Suppressor macrophage (primary cell): ENCODE measurements around the gene LRCH2.
A peak's percentile ranks its signal among the peaks of the same experiment; 100 is the strongest.
"Not testable (repeated sequence)": the region's sequence is repeated elsewhere in the genome, so short reads cannot be mapped to it uniquely, and the experiment has no call there.

Source experiments
- DNase-seq, 4 experiments: peaks; one replicate each; pipeline ENCODE4 v3.0.0-alpha.2; 2020 to 2022

LRCH2 gene

DNA sequence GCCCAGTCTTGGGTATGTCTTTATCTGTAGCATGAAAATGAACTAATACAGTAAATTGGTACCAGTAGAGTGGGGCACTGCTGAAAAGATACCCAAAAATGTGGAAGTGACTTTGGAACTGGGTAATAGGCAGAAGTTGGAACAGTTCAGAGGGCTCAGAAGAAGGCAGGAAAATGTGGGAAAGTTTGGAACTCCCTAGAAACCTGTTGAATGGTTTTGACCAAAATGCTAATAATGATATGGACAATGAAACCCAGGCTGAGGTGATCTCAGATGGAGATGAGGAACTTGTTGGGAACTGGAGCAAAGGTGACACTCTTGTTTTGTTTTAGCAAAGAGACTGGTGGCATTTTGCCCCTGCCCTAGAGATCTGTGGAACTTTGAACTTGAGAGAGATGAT, 24.3 kb downstream of the LRCH2 start:
- not testable (repeated sequence) for DNase-seq

DNA sequence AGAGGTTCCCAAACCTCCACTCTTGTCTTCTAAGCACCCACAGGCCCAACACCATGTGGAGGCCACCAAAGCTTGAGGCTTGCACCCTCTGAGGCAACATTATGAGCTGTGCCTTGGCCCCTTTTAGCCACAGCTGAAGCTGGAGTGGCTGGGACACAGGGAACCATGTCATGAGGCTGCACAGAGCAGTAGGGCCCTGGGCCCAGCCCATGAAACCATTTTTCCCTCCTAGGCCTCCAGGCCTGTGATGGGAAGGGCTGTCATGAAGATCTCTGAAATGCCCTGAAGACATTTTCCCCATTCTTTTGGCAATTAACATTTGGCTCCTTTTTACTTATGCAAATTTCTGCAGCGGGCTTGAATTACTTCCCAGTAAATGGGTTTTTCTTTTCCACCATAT, 29.9 kb downstream of the LRCH2 start:
- no peak for DNase-seq

DNA sequence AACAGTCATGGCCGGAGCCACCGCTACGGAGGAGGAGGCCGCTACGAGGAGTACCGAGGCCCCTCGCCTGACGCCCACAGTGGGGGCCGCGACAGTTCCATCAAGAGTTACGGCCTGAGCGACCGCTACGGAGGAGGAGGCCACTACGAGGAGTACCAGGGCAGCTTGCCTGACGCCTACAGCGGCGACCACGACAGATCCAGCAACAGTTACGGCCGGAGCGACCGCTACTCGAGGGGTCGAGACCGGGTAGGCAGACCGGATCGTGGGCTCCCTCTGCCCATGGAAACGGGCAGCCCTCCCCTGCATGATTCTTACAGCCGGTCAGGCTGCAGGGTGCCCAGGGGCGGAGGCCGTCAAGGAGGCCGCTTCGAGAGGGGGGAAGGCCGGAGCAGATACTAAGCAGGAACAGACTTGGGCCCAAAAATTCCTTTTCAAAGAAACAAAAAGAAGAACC, 41.6 kb downstream of the LRCH2 start:
- no peak for DNase-seq

DNA sequence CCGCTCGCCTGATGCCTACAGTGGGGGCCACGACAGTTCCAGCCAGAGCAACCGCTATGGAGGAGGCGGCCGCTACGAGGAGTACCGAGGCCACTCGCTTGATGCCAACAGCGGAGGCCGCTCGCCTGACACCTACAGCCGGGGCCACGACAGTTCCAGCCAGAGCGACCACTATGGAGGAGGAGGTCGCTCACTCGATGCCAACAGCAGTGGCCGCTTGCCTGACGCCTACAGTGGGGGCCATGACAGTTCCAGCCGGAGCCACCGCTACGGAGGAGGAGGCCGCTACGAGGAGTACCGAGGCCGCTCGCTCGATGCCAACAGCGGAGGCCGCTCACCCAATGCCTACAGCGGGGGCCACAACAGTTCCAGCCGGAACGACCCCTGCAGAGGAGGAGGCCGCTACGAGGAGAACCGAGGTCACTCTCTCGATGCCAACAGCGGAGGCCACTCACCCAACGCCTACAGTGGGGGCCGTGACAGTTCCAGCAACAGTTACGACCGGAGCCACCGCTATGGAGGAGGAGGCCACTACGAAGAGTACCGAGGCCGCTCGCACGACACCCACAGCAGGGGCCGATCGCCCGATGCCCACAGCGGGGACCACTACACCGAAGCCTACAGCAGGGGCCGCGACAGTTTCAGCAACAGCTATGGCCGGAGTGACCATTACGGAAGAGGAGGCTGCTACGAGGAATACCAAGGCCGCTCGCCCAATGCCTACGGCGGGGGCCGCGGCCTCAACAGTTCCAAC, 42.2 kb downstream of the LRCH2 start:
- no peak for DNase-seq

DNA sequence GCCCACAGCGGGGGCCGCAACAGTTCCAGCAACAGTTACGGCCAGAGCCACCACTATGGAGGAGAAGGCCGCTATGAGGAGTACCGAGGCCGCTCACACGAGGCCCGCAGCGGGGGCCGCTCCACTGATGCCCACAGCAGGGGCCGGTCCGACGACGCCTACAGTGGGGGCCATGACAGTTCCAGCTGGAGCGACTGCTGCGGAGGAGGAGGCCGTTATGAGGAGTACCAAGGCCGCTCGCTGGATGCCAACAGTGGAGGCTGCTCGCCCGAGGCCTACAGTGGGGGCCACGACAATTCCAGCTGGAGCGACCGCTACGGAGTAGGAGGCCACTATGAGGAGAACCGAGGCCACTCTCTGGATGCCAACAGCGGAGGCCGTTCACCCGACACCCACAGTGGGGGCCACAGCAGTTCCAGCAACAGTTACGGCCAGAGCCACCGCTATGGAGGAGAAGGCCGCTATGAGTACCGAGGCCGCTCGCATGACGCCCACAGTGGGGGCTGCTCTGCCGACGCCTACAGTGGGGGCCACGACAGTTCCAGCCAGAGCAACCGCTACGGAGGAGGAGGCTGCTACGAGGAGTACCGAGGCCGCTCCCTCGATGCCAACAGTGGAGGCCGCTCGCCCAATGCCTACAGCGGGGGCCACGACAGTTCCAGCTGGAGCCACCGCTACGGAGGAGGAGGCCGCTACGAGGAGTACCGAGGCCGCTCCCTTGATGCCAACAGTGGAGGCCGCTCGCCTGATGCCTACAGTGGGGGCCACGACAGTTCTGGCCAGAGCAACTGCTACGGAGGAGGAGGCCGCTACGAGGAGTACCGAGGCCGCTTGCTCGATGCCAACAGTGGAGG, 43.0 kb downstream of the LRCH2 start:
- no peak for DNase-seq

DNA sequence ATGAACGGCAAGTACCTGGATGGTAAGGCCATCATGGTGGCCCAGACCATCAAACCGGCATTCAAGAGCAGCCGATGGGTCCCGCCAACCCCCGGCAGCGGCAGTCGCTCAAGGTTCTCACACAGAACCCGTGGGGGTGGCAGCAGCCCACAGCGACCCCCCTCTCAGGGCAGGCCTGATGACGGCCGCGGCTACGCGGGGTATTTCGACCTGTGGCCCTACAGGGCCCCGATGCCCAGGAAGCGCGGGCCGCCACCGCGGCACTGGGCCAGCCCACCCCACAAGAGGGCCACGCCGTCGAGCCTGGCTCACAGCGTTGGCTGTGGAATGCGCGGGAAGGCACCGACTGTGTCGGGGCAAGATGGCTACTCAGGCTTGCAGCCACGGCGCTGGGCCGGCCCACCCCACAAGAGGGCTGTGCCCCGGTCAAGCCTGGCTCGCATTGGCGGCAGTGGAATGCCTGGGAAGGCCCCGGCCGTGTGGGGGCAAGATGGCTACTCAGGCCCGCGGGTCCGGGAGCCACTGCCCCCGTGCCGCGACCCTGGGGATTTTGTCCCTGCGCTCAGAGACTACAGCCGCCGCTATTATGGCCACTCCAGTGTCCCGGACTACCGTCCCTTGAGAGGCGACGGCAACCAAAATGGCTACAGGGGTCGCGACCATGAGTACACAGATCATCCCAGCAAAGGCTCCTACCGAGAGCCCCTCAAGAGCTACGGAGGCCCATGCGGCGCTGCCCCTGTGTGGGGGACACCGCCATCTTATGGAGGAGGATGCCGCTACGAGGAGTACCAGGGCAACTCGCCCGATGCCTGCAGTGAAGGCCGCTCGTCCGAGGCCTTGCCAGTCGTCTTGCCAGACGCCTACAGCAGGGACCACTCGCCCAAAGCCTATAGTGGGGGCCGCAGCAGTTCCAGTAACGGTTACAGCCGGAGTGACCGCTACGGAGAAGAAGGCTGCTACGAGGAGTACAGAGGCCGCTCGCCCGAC, 44.0 kb downstream of the LRCH2 start:
- no peak for DNase-seq

DNA sequence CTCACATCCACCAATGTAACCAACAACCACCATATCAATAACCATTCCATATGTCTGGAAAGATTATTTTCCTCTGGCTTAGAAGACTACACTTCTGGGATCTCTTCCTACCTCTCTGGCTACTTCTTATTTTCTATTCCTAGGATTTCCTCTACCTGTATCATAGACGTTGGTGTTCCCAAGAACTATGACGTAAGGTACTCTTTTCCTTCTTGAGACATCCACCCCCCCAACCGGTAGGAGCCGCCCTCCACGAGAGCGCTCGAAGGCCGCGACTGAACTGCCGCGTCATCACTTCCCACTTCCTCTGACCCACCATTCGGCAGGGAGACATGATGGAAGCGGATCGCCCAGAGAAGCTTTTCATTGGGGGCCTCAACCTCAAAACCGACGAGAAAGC, 44.8 kb downstream of the LRCH2 start, which contains the start of gene RBMXL3:
RBMXL3 (plus strand) TSS at position 301 of the 400 bp plus-strand sequence; CDS start at position 333, 32 bp downstream.
- no peak for DNase-seq

DNA sequence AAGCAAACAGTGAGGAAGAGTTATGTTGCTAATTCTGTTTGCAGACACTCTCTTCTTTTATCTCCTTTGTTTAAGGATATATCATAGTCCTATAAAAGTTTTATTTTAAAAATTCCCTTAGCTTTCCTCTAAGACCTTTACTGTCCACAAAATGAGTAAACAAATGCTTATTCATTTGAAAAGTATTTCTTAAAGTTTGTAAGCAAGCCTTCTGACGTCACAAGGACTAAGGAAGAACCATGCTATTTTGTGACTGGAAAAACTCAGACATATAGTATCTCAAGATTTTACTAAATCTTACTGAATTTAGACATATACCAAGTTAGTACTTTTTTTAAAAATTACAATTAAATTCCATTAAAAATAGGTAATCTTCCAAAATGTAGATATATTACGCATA, 49.9 kb downstream of the LRCH2 start:
- DNase-seq = no peak

DNA sequence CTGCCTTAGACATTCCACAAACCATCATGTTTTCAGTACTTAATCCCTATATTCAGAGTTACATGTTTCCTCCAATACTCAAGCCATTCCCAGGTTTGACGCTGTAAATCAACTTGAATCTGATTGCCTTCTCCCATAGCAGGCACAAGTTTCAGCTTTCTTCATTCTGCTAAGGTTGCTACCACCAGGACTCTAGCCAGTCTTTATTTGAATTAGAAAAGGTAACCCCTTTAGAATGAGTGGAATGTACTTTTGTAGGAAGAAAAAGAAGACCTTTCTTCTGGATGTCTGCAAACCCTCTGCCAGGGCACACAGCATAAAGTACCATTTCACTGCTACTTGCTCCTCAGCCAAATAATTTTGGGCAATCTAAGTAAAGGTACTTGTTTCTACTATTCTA, 55.4 kb downstream of the LRCH2 start:
- no peak for DNase-seq

DNA sequence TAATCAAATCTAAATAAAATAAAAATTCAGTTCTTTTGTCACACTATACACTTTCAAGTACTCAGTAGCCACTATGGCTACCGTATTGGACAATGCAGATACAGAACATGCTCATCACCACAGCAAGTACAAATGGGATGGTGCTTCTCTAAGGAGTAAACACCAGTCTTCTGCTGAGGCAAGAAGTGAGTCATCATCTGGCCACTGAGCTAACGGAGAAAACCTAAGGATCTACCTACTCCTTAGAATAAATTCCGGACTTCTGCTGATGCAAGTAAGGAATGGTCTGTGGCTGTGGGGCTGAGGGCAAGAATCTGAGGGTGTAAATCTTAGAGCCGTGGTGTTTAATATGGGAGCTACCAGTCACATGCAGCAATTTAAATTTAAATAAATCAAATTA, 56.0 kb downstream of the LRCH2 start:
- no peak for DNase-seq

DNA sequence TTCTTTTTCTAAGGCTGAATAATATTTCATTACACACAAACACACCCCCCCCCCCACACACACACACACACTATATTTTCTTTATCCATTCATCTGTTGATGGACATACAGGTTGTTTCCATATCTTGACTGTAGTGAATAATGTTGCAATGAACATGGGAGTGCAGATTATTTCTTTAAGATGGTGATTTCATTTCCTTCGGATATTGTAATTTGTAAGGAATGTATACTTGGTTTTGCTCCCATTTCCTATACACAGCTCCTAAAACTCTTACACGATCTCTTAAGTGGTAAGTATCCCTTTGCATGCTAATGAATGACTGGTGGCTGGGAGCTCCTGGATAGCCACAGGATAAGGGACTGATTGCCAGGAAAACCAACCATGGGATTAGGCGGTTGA, 59.3 kb downstream of the LRCH2 start:
- DNase-seq = no peak

DNA sequence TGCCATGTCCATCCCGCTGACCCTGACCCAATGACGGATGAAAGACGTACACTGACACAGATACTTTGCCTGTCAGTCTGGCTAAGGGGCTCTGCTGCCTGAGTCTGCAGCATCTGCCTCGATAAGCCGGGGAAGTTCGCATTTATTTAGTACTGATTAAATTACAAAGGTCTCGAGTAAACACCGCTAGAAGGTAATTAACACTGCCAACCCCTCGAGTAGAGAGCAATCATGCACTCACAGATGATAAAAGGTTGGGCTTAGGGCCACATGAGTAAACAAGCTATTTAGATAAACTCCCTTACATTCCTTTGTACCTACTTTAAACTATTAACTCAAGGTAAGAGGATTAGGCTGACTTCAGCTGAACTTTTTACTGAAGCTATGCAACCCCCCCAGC, 60.7 kb downstream of the LRCH2 start:
- no peak for DNase-seq

DNA sequence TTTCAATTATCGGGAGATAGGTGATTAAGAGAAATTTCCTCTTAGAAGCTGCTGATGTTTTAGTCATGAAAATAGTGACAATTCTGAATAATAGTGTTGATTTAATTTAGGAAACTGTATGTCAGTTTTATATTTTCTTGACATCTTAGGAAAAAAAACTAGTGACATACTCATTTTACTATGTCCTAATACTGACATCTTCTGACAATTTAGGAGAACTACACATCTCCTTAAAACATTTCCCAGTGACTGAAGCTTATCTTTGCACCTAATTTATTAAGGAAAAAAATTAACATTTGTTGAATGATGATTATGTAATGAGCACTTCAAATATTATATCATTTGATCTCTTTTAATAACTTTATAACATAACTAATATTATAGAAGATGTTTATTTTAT, 86.7 kb downstream of the LRCH2 start:
- DNase-seq = peak in 1 of 4 experiments; percentile 13

DNA sequence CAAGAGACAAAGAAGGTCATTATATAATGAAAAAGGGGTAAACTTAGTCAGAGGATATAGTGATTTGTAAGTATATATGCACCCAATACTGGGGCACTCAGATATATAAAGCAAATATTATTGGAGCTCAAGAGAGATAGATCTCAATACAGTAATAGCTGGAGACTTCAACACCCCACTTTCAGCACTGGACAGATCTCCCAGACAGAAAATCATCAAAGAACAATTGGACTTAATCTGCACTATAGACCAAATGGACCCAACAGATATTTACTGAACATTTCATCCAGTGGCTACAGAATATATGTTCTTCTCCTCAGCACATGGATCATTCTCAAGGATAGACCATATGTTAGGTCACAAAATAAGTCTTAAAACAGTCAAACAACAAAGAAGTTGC, 91.8 kb downstream of the LRCH2 start:
- no peak for DNase-seq

DNA sequence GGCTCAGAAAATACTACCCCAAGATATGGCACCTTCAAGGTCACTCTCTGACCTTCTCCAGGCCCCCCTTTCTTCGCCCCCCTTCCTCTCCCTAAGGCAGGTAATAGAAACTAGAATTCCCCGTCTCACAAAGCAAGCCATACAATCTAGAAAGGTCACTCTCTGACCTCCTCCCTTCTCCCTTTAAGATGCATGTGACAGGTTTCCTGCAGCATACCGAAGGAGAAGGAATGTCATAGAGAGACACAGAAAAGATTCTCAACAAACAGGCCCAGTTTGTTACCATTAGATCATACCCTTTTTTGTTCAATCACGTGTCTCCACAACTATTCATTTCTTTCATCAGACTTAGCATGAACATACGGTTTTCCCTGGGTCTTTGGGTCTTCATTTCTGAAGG, 95.9 kb downstream of the LRCH2 start:
- no peak for DNase-seq

DNA sequence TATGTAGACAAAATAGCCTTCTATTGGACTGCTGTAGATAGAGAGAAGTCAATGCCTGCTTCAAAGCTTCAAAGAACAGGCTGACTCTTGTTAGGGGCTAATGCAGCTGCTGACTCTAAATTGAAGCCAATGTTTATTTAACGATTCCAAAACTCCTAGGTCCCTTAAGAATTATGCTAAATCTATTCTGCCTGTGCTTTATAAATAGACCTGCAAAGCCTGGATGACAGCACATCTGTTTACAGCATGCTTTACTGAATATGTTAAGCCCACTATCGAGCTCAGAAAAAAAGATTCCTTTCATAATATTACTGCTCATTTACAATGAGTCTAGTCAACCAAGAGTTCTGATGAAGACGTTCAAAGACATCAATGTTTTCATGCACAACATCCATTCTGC, 99.5 kb downstream of the LRCH2 start:
- no peak for DNase-seq

DNA sequence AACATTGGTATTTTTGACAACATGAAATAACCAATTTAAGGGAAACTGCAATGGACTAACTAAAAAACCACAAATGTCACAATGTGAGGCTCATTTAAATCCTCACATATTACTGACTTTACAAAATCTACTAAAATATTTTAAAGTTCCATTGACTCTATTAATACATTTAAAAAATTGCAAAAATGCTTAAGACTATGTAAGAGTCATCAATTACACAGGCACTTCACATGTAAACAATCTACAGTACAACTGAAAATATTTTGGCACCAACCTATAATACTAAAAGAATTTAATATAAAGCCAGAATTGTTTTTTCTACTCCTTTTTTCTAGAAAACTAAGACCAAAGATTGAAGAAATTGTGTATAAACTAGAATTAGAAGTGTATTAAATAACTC, 121.5 kb downstream of the LRCH2 start:
- DNase-seq = no peak

DNA sequence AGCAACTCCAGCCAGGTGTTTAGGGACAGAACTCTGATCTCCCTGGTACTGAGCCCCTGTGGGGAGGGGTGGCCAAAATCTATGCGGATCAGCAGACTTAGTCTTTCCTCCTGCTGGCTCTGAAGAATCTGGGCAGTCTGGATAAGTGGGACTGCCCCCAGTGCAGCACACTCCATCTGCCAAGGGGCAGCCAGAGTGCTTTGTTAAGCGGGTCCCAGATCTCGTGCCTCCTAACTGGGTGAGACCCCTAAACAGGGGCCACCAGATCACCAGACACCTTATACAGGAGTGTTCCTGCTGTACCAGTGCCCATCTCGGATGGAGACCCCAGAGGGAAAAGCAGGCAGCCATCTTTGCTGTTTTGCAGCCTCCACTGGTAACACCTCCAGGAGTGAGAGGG, 135.0 kb downstream of the LRCH2 start:
- no peak for DNase-seq

DNA sequence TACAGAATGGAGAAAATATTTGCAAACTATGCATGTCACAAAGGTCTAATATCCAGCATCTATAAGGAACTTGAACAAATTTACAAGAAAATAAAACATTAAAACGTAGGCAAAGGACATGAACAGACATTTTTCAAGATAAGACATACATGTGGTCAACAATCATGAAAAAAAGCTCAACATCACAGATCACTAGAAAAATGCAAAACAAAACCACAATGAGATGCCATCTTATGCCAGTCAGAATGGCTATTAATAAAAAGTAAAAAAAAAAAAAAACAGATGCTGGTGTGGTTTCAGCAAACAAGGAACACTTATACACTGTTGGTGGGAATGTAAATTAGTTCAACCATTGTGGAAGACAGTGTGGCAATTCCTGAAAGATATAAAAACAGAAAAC, 140.7 kb downstream of the LRCH2 start:
- DNase-seq = no peak

DNA sequence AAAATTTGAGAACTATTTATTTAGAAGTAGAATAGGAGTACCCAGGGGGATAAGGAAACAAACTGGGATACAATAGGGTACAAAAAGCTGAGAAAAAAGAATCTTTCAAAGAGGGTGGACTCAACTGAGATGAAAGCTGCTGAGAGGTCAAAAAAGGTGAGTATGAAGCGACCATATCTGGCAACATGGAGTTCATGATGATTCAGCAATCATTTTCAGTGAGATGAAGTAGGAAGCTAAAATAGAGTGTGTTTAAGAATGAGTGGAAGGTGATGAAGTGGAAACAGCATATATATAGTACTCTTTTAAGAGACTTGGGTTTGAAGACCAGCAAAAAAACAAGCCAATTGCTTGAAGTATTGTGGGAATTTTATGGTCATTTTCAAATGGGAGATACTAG, 144.5 kb downstream of the LRCH2 start:
- DNase-seq = no peak

DNA sequence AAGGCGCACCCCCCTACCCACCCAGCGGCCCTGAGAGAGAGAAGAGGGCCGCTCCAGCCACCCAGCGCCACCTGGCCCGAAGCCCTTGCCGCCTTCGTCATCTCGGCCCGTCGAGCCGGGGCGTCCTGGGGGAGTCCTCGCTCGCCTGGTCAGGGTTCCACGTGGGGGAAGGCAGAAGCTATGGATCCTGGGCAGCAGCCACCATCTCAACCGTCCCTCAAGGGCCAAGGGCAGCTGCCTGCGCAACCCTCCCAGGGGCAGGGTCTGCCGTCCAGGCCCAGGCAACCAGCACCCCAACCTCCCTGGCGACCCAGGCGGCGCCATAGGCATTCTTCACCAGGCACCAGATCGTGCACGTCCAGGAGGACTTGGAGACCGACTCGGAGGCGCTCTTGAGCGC, 165.0 kb downstream of the LRCH2 start:
- no peak for DNase-seq

DNA sequence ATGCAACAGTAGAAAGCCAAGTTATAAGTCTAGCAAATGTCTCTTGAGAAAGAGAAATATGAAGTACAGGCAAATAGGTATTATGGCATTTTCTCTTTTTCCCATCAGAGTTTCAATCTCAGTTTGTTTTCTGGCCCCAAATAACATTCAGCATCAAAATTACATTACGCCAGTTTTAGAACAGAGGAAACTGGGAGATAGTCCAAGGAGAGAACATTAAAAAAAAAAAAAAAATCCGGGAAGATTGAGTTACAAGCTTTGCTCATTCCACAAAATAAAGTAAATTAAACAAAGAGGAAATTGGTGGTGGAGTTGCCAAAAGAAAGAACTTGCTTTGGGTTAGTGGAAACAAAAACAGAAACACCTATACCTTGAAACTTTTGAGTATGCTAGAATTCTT, 166.1 kb downstream of the LRCH2 start:
- no peak for DNase-seq

DNA sequence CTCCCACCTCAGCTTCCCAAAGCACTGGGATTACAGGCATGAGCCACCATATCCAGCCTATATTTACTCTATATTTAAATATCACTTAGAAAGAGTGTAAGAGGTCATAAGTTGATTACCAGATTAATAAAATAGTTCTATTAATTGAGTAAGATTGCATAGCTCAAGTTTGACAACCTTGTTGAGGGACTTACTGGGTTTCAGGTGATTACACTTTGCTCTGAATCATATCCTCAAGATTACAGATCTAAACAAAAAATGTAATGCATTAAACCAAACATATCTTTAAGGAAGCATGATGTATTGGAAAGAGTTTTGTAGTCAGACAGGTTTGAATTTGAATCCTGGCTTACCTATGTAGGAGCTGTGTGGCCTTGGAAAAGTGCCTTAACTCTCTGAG, 168.6 kb downstream of the LRCH2 start:
- DNase-seq = no peak
